Measurements from ENCODE around the gene NECAB2.

The NECAB2 gene
- 0 to 0.04 reads per million in 2 donors for total RNA-seq

DNA sequence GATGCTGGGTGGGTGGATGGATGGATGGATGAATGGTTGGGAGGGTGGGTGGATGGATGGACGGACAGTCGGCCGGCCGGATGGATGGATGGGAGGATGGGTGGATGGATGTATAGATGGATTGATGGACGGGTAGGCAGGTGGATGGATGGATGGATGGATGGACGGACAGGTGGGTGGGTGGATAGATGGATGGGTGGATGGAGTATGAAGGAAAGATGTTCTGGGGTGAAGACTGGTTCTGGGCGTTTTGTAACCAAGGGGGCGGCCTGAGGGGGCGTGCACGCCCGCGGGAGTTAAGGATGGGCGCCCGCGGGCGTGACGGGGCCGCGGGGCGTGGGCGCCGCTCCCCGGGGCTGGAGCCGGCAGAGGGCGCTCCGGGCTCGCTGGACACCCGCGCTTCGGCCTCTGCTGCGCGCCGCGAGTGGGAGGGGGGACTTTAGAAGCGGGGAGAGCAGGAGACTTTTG is at the start of gene NECAB2:
Gene NECAB2 (plus strand): TSS at position 407 of the 468 bp plus-strand sequence. CDS start 405 bp downstream, outside the sequence.
- DNase-seq: no peak

DNA sequence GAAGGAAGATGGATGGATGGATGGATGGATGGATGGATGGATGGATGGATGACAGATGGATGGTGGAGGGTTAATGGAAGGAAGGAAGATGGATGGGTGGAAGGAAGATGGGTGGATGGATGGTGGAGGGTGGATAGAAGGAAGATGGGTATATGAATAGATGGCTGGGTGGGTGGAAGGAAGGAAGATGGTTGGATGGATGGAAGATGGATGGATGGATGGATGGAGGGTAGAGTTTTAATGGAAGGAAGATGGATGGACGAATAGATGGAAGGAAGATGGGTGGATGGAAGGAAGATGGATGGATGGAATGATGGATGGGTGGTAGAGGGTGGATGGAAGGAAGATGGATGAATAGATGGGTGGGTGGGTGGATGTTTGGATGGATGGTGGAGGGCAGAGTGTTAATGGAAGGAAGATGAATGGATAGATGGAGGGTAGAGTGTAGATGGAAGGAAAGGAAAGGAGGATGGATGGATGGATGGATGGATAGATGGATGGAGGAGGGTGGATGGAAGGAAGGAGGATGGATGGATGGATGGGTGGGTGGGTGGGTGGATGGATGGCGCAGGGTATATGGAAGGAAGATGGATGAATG is 47.1 kb upstream of the NECAB2 start:
- no peak for DNase-seq

- no peak for DNase-seq
These were observed 44.3 kb upstream of the NECAB2 start for GRCh38 chr16:83923581-83924365.

DNA sequence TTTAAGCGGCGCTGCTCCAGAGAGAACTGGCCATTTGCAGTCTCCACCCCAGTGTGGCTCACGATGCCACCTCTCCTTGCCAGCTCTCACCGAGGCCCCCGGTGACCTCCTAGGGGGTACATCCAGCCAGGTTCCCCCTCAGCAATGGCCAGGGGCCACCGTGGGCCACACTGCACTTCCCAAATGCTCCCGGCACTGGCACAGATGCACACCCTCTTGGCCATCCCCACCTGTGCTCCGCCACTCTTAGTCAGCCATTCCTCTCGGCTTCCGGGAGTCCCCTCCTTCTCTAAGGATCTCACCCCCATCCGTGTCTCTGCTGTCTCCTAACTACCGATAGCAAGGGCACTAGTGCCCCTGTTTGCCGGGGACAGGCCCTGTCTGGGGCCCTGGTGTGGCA is 43.4 kb upstream of the NECAB2 start:
- no peak for DNase-seq

- no peak for DNase-seq
These were observed 42.7 kb upstream of the NECAB2 start for GRCh38 chr16:83925095-83925905.

DNA sequence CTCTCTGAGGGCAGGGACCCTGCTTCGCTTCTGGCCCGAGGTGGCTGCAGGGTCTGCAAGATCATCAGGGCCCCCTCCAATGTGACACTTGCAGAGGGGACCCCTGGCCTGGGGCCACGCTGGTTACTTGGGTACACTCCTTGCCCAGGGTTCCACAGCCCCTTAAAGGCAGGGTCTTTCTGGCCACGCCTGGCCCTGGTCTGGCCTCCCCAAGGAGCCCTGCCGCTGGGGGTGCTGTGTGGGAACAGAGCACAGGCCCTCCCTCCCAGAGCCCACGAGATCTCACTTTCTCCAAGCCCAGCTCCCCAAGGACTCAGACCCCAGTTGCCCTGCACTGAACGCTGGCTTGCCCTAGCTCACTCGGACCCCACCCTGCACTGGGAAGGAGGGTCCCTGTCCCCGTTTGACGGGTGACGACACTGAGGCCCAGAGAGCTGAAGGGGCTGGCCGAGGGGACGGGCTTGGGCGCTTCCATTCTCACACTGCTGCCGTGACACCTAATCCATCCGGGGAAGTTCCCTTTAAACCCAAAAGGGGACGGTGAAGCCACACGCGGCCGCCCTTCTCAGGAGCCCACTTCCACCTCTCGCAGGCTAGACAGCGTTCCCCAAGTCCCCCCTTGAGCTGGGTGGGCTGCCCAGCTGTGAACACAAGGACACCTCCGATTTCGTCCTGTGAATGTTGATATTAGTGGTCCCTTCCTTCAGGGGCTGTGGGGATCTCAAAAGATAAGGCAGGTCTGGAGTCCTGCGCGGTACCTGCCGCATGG is 41.9 kb upstream of the NECAB2 start:
- no peak for DNase-seq

- no peak for DNase-seq
These were observed 41.2 kb upstream of the NECAB2 start for GRCh38 chr16:83926726-83927397.

GRCh38 chr16:83928341-83929055 is 39.5 kb upstream of the NECAB2 start:
- no peak for DNase-seq

GRCh38 chr16:83929811-83930555 is 38.1 kb upstream of the NECAB2 start:
- DNase-seq: no peak

DNA sequence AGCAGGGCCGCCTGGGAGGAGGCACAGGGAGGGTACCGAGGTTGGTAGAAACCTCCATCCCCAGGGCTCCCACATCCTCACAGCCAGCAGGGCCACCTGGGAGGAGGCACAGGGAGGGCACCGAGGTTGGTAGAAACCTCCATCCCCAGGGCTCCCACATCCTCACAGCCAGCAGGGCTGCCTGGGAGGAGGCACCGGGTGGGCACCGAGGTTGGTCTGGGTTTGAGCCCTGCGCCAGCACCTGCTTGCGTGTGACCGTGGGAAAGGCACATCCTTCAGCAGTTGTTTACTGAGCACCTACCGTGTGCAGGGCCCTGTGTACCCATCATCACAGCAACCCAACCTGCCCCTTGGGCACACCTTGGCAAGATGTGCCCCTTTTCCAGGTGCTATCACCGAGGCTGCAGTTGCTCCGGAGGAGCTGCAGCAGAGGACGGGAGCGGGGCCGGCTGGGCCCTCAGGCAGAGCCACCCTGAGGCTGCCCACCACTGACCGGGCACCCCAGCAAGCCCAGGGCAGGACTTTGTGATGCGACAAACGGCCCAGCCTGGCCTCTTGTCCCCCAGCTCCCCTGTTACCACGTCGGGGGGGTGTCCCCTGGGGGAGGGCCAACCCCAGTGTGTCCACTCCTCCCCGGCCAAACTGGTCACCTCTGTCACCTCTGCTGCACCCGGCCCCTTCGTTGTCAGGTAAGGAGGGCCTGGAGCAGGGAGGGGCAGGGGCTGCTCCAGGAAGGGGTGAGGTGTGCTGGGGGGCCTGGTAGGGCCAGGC is 37.1 kb upstream of the NECAB2 start:
- DNase-seq: no peak

GRCh38 chr16:83931556-83931955 is 36.5 kb upstream of the NECAB2 start:
- DNase-seq: no peak

DNA sequence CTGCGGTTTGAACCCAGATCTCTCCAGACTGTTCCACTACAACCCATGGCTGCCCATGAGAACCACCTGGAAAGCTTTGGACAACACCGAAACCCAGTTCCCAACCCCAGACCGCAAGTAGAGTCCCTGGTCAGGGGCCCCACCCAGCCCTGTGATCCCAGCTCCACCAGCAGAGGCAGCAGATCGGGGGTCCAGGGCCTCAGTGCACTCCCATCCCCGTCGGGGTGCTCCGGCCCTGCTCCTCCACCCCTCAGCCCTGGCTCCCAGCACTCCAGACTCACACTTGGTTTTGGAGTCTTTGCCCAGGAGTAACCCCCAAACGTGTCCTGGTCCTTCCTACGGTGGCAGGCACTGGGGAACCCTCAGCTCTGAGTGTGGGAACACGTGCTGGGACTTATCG is 35.7 kb upstream of the NECAB2 start:
- DNase-seq: no peak

- no peak for DNase-seq
These were observed 34.9 kb upstream of the NECAB2 start for GRCh38 chr16:83932955-83933673.

GRCh38 chr16:83933885-83934683 is 34.0 kb upstream of the NECAB2 start:
- no peak for DNase-seq

DNA sequence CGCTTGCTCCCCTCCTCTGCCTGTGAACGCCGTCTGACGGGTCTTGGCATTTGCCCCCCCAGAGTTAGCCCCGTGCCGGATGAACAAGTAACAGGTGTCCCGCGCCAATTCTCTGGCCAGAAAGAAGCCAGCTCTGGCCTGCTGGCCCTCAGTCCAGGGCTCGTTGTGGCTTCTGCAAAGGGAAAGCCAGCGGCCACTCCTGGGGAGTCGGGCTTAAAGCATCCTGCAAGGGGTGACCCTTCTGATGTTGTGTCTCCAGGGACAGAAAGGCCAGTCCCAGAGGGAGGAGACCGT is 33.4 kb upstream of the NECAB2 start:
- DNase-seq: no peak

GRCh38 chr16:83935005-83935857 is 32.8 kb upstream of the NECAB2 start:
- no peak for DNase-seq

DNA sequence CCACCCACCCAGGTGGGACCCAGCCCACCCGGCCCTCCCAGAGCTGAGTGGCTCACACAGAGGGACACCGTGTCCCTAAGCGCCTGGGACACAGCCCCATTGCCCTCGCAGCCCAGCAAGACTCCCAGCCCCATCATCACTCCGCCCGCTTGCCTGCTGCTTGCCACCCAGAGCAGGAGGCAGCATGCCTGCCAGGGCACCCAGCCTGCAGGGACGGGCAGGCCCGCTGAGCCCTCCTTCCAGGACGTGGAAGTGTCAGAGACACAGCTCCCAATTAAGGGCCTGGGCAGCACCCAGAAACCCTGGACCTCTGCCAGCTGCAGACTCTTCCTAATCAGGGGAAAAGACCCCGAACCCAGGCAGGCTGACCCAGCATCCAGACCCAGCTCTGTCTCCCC is 32.2 kb upstream of the NECAB2 start:
- DNase-seq: no peak
